Stimulated activated CD4-positive, alpha-beta T cell treated with anti-CD3 and anti-CD28 coated beads, Interleukin-15, amount 100 ng/mL, for 48 hours (primary cell): ENCODE results near the gene DENND4B.
A peak's percentile ranks its signal among the peaks of the same experiment; 100 is the strongest.

Source experiments
- DNase-seq, 2 donors: peaks; one replicate each; pipeline ENCODE4 v3.0.0-alpha.2; 2020; ENCODE audit warnings: low read depth in 2 of 2

DENND4B gene

DNA sequence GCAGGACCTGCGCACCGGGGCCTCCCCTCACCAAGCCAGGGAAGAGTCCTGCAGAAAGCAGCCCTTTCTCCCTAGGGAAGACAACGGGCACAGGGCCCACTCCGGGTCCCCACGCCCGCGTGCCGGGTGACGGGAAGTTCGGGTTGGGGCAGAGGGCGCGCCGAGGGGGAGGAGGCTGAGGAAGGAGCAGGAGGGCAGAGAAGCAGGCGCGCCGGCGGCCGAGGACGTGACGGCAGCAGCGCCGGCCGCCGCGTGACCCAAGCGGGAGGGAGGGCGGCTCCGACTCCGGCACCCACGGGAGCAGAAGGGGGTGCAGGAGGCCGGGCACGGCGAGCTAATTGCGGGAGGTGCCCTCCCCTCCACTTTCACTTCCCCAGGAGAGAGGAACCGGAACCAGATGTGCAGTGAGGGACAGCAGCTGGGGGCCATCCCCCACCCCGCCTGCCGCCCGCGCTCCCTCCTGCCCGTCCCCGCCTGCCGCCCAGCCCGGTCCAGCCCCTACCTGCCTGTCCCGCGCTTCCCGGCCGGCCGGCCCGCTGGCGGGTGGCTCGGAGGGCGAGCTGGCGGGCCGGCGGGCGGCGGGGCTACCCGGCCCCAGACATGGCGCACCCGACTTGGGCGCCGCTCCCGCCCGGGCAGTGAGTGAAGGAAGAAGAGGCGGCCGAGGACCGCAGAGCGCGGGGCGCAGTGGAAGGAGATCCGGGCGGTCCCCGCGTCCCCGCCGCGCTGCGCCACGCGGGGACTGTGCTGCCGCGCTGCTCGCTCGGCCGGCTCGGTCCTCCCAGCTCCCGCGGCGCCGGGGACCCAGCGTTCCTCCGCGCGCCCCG, 510 bp downstream of the DENND4B start:
- peak; percentile 54 to 61 for DNase-seq

DNA sequence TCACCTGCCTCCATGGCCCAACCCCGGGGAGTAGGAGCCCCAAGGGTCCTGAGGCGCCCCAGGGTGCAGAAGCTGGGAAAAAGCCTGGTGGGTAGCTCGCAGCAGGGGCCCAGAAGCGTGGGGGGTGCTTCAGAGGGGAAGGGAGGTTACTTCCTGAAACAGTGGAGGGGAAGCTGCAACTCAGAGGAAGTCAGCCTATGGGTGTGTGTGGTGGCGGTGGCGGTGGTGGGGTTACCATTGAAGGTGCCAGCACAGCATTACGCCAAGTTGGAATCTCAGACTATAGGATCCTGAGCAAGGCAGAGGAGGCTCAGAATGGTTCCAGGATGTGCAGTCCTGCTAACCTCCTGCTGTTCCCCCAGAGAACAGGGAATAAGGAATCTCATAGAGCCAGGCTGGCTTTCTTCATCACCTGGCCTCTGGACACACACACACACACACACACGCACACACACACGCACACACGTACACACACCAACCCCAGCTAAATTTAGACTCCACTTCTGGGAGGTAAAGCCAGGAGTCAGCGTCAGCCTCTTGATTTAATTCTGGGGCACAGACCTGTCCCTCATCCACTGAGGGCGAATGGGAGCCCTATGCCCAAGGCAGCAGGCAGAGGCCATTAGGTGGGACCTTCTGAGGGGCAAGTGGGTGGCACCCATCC, 1.3 kb downstream of the DENND4B start:
- DNase-seq, result peak; percentile 51 to 57

DNA sequence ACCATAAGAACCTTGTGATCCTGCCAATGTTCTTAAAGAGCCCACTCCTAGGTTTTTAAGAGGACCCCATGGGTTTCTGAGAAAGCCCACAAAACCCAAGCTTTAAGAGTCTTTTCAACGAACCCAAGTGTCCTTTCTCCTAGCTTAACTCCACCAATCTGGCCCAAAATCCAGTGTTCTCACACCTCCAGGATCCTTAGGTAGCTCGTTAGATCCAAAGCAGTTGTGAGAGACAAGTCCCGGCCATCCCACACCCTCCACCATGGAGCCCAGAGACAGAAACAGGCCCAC, 1.7 kb downstream of the DENND4B start:
- DNase-seq, result no peak

DNA sequence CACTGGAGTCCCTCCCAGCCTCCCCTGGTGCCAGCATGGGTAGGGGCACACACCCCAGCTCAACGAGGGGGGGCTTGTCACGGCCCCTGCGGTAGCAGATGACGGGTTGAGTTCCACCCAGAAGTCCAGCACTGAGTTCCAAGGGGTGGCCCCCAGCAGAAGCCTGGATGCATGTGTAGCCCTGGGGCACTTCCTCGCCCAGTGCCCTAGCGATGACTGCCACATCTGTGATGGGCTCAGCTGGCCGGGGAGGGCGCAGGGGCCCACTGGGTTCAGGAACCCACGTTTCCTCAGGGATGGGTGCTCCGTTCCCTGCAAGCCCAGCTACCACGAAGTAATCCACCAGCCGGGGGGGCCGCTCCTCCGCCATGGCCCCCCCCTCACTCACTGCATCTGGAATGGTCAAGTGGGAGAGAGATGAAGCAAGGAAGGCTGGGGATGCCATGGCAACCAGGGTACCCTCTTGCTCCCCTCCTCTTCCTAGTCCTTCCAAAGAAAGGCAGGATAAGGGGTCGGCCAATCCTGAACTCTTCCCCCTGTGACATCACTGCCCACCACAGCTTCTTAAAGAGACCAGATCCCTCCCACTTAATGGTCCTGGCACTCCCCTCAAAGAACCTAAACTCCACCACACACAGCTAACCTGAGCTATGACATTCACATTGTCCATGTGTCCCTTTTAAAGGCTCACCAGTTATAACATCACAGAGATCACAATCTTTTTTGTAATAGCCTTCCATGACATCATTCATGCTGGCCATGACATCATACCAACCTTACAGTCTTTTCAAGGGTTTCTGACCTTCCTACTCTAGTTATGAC, 2.3 kb downstream of the DENND4B start:
- DNase-seq, result no peak

DNA sequence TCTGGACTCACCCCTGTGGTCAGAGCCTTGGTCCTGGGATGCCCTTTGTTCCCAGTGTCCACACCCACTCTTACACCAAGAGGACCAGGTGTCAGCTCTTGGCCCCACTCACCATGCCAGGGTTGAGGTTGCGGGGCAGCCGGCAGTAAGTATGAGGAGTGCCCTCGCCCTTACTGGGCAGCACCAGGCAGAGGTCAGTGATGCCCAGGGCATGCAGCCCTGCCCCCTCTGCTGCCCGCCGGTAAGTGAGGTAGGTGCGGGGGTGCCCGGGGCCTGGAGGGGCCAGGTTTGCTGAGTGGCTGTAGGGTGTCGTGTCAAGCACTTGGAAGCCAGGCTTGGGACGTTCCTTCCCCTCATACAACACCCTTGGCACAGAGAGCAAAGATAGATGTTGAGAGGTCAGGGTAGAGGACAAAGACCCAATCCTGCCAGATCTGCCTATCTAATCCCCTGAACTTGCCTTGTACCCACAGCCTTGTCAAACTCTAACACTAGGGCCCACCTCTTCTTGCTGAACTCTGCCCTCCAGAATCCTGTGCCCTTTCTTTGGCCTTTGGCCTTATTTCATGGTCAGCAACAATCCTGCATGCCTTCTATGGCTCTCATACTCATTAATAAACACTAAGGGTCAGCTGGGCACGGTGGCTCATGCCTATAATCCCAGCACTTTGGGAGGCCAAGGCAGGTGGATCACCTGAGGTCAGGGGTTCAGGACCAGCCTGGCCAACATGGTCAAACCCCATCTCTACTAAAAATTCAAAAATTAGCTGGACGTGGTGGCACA, 3.6 kb downstream of the DENND4B start:
- no peak for DNase-seq

DNA sequence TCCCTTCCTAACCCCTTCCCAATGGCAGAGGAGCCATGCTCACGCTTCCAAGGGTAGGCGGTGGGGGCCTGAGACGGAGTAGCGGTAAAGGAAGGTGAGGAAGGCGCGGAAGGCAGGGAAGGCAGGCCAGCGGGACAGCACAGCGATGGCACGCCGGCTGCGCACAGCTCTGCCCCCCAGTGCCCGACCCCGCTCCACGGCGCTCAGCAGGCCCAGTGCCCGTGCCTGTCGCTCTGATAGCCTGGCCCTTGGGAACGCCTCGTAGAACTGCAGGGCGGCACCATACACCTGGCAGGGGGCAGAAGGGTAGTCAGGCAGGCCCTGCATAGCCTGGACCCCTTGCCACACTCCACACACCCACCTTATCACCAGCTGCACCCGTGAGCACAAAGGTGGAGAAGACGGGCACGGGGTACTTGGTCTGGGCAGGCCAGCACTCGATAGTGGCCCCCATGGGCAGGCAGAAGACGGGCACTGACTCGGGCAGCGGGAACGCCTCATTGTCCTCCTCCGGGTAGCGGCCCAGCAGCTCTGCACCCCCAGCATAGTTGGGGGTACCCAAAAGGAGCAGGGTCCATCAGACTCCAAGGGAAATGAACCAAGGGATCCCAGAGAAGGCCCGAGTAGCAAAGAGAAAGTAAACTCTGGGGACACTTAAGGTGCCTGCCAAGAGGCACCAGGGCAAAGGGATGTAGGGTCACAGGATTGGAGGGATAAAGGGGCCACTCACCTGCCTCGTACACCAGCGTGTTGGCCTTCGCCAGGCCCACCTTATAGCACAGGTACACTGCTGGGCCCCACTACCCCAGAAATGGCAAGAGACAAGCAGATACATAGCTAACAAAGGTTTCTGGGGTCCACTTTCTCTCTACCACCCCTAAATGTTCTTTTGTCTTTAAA, 4.4 kb downstream of the DENND4B start:
- DNase-seq, result no peak

DNA sequence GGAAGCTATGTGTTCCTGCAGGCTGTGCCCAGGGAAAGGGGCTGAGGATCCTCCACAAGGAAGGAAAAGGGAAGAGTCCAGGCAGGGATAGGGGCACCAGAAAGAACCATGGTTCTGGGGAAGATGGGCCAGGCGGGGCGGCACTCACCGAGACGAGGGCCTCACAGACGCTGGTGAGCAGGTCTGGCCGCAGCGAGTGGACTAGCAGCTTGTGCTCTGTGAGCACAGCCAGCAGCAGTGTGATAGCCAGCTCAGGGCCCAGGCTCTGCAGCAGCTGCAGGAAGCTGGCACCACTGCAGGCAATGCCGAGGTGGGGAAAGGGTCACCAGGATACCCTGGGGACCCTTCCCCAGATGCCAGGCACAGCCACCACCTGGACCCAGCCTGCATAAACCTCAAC, 5.8 kb downstream of the DENND4B start:
- no peak for DNase-seq

DNA sequence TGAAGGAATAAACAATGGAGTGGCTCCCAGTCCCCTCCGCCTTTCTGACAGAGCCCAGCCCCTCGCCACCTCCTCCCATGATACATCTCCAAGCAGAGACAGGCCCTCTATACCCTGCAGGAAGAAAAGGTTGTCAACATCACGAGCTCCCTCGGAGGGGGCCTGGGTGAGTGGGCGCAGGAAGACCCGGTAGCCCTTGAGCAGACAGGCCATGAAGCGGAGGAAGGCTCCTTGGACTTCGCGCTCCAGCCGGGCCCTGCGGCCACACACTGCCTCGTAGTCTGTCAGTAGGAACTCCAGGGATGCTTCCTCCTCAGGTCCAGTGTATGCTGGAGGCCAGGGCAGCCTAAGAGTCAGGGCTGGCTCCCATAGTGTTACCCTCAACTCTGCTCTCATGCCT, 7.0 kb downstream of the DENND4B start:
- no peak for DNase-seq

DNA sequence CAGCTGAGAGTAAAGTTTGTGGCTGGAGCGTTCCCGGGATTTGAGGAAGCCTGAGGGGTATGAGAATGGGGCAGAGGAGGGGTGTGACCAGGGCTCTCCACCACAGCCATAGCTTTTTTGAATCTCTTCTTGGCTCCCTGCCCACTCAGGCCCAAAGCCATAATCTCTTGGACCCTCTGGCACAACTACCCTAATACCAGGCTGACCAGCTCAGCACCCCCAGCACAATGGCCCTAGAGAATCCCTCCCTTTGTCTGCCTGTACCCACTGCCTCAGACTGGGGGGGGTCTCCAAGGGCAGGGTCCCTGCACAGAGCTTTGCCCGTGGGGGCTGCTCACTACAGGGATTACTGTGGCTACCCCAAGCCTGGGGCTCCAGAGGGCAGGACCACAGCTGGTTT, 7.5 kb downstream of the DENND4B start:
- DNase-seq, result no peak

DNA sequence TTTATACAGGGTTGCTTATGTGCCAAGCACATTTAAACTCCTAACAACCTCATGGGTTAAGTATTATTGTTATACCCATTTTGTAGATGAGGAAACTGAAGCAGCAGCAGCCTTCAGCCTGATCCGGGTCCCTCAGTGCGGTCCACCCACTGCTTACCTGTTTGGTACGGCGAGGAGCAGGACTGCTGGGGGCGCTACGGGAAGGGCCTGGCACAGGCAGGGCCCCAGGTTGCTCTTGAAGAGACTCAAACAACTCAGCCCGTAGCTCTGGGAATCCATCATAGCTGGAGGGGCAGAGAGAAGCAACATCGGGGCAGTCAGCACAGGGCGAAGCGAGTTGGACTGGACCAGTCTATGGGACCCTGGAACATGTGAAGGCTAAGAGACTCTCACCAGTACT, 9.2 kb downstream of the DENND4B start:
- no peak for DNase-seq

DNA sequence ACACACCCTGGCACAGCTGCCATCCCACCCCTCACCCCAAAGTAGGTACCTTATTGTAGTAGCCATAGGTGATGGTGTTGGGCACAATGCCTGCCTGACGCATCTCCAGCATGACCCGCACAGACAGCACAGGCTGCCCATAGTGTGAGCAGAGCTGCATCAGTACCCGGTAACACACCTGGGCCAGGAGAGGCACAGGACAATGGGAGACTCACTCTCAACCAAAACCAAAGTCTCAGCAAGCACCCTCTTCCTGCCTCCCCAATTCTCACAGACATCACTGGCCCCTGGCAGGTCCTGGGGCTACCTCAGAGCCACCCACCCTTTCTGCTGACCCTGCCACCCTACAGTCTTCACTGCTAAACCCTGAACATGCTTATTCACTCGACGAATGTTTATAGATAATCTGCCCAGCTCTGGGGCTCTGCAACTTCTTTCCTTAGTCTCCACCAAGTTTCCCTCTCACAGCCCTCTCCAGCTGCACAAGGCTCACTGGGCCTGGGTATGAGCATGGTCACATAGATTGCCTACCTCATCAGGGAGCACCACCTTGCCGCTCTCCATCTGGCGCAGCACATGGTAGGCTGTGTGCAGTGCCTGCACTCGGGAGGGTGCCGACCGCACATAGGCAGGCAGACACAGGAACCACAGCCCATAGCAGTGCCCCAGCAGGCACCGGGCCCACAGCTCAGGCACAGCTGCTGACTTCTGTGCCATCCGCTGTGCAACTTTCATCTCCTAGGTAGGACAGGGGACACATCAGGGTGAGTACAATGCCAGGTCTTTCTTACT, 10.3 kb downstream of the DENND4B start:
- no peak for DNase-seq

DNA sequence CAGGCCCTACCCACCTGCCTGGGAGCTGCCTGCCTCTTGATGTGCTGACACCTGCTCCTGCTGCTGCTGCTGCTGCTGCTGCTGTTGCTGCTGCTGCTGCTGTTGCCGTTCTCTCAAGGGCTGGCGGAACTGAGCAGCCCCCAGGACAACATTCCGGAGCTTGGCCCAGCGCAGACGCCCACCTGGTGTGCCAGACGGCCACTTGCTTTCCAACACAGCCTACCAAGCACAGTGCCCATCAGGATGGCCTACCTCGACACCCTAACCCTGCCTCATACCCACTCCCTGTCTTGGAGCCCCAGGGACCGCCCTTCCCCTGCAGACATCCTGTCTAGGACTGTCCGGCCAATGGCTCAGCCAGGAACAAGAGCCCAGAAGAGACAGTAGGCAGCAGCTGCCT, 11.8 kb downstream of the DENND4B start:
- no peak for DNase-seq

DNA sequence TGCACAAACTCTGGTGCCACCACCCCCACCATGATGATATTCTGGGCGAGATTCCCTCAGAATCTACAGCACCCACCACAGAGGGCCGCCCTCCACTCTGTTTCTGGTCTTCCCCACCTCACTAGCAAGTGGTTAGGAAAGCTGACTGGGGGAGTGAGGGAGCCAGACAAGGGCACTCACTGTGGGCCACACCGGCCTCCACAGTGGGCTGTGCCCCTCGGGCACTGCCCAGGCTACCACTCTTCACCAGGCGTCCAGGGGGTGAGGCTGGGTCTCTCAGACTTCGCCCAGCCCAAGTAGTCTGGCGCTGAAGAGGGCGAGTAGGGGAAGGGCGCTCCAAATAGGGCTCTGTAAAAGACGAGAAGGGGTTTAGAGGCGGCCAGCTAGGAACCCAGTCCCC, 12.6 kb downstream of the DENND4B start:
- no peak for DNase-seq

DNA sequence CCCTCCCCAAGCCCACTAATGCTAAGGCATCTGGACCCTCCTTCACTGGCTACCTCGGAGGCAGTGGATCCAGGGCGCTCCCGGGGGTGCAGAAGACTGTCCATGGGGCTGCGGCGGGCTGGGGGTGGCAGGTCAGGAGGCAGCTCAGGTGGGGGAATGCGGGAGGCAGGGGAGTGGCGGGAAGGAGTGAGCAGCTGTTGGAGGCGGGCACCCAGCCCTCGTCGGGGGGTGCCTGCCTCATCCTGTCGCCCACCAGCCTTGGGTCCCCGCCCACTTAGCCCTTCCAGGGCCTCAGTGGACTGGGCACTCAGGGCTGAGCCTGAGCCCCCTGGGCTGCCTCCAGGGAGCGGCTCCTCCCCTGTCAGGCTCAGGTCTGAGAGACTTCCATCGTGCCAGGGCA, 13.1 kb downstream of the DENND4B start:
- DNase-seq, result no peak

DNA sequence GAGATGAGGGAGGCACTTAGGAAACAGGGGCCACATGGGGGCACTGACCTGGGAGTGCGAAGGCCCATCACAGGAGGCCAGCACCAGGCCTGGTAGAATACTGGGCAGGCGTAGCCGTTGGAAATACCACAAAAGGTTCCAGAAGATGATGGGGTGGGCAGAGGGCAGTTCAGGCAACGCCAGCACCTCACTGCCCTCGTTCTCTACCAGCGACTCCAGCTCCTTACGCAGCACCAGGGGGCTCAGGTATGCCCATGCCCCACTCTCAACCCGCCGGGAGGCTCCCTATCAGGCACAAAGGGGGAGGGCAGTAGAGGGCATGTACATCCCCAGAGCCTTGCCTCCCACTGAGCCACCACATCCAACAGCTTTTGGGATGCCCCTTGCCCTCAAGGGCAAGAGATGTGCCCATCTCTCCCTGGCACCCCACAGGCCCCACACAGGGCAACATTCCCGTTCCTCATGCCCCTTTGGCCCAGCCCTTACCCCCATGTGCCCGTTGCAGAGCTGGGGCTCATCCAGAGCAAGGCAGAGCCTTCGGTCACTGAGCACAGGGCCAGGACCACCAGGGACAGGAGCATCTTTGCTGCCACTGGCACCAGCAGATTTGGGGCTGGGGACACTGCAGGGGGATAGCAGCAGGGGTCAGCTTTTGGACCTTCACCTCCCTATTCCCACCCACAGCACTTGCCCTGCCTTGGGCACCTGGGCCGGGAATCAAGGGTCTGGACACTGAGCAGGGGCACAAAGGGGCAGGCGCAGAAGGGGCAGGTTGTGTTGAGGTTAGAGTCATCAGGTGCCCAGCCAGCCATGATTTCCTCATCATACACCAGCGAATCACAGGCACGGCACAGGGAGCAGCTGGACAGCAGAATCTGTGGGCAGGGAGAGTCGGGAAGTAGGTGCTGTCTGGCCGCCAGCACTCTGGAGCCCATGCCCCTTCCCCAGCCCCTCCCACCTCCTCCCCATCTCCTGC, 14.1 kb downstream of the DENND4B start:
- no peak for DNase-seq

DNA sequence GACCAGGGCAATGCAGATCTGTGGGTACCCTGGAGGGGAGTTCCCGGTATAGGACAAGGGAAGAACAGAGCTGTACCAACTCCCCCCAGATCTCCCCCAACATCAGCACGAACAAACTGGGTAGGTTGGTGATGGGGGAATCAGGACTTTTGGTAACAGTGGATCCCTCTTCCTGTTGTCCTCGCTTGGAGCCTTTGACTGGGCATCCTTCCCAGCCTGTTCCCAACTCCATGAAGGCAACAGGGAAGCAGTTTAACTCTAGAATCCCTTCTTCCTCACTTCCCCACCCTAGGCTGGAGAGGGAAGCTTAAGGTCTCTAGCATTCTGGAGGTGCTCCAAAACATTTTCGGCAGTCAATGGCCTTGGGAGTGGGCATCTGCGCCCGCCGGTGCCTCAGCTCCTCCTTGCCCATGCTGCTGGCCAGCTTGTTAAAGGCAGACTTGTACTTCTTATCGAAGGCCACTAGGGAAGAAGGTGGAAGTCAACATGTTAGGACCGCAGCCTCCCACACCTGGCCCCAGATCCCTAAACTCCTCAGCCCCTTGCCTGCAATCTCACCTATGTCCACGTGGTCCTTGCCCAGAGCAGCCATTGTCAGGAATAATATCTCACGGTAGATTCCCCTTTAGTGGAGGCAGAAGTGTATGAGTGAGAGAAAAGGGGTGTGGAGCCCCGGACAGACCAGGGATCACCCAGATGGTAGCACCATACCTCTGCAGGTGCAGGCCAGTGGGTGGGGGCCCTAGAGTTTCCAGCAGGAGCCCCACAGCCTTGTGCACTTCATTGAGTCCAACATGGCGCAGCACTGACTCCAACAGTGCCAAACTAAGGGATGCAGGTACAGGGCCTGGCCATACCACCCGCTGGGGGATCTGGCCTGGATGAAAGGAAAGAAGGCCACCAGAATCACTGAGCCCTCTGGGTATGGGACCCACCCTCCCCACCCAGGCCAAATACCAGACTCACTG, 16.3 kb downstream of the DENND4B start:
- DNase-seq, result no peak

DNA sequence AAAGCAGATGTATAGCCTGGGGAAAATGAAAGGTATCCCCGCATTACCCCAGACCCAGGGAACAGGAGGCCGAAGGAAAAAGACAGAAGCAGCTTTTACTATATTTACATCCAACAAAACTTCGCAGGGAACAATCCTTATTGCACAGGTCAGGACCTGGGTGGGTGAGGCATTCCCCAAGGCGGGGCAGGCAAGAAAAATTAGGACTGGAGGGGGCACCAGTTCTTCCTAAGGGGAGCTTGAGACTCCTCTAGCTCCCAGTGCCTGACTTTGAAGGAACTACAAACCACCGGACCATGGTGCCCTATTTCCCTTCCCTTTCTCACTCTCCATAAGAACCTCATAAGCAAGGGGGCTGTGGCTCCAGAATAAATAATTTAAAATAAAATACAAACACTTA, 17.1 kb downstream of the DENND4B start:
- no peak for DNase-seq
